ENCODE data around the gene NADK. TPM values are rescaled to one million over a fixed set of nuclear protein-coding genes. Genes with fewer than 3 reads are reported as not detected.

Gene NADK
- total RNA-seq, 1 experiment from 2014 or later: 107 TPM

GRCh38 chr1:1777583-1777899 is 729 bp downstream of the NADK start:
- no TSS peak for BruUV-seq (replicated peaks)
- peaks cover 29% of the 10 kb centered on the region for H3K36me3 Mint-ChIP-seq (ENCODE audit: insufficient read depth, unreplicated experiment)
- peaks cover 36% of the 10 kb centered on the region for H3K4me1 Mint-ChIP-seq (ENCODE audit: insufficient read depth, unreplicated experiment)
- no peaks in the 10 kb centered on the region for H3K9me3 Mint-ChIP-seq (ENCODE audit: unreplicated experiment)
- DNase-seq (ENCODE audit: unreplicated experiment): peak; percentile 61
- H3K4me3 Mint-ChIP-seq (ENCODE audit: unreplicated experiment): peak overlapping the region; percentile 82
- CTCF ChIA-PET: interaction anchor here (0.6 to 3.4 kb wide), 6 partner anchors 11 to 442 kb away, joined by 3 to 35 read pairs (median 4); no protein-coding TSS in a partner anchor
- no peaks in the 10 kb centered on the region for H3K27me3 Mint-ChIP-seq (ENCODE audit: insufficient read depth, unreplicated experiment)
- intact Hi-C loops (cut with micrococcal nuclease): loop anchor here (5.0 kb wide), 1 partner anchor 115 kb away; the partner anchor contains the start of gene GNB1
- peak overlapping the region; percentile 68 for H3K27ac Mint-ChIP-seq (ENCODE audit: low read depth, unreplicated experiment)
- POLR2A ChIA-PET: interaction anchor here (0.8 to 5.2 kb wide), 8 partner anchors 9 to 130 kb away, joined by 3 to 54 read pairs (median 4); partner anchors contain the start of gene CDK11A
- TF ChIP-seq, protein P1, sequence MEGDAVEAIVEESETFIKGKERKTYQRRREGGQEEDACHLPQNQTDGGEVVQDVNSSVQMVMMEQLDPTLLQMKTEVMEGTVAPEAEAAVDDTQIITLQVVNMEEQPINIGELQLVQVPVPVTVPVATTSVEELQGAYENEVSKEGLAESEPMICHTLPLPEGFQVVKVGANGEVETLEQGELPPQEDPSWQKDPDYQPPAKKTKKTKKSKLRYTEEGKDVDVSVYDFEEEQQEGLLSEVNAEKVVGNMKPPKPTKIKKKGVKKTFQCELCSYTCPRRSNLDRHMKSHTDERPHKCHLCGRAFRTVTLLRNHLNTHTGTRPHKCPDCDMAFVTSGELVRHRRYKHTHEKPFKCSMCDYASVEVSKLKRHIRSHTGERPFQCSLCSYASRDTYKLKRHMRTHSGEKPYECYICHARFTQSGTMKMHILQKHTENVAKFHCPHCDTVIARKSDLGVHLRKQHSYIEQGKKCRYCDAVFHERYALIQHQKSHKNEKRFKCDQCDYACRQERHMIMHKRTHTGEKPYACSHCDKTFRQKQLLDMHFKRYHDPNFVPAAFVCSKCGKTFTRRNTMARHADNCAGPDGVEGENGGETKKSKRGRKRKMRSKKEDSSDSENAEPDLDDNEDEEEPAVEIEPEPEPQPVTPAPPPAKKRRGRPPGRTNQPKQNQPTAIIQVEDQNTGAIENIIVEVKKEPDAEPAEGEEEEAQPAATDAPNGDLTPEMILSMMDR (IDR thresholded peaks at IDR 0.05; ENCODE audit: unreplicated experiment): no peak

GRCh38 chr1:1776672-1777582 is 1.3 kb downstream of the NADK start:
- peaks cover 36% of the 10 kb centered on the region for H3K4me1 Mint-ChIP-seq (ENCODE audit: insufficient read depth, unreplicated experiment)
- TF ChIP-seq, protein P1 (IDR thresholded peaks at IDR 0.05; ENCODE audit: unreplicated experiment): no peak
- H3K9me3 Mint-ChIP-seq (ENCODE audit: unreplicated experiment): no peaks in the 10 kb centered on the region
- intact Hi-C loops (cut with micrococcal nuclease): loop anchor here (5.0 kb wide), 1 partner anchor 115 kb away; the partner anchor contains the start of gene GNB1
- no peak for DNase-seq (ENCODE audit: unreplicated experiment)
- ChIA-PET POLR2A (interaction anchor here (0.8 to 5.2 kb wide), 8 partner anchors 8 to 131 kb away, joined by 3 to 54 read pairs (median 4); partner anchors contain the start of gene CDK11A), CTCF (interaction anchor here (0.6 to 3.4 kb wide), 7 partner anchors 11 to 442 kb away, joined by 3 to 35 read pairs (median 4); no protein-coding TSS in a partner anchor)
- H3K4me3 Mint-ChIP-seq (ENCODE audit: unreplicated experiment): peak overlapping the region; percentile 82
- no peaks in the 10 kb centered on the region for H3K27me3 Mint-ChIP-seq (ENCODE audit: insufficient read depth, unreplicated experiment)
- H3K36me3 Mint-ChIP-seq (ENCODE audit: insufficient read depth, unreplicated experiment): peaks cover 35% of the 10 kb centered on the region
- TSS peak; percentile 24 for BruUV-seq (replicated peaks)
- H3K27ac Mint-ChIP-seq (ENCODE audit: low read depth, unreplicated experiment): peak overlapping the region; percentile 68

- H3K27ac Mint-ChIP-seq (ENCODE audit: low read depth, unreplicated experiment): peak overlapping the region; percentile 9
- DNase-seq (ENCODE audit: unreplicated experiment): no peak
- intact Hi-C loops (cut with micrococcal nuclease): loop anchor here (5.0 kb wide), 1 partner anchor 117 kb away; the partner anchor contains the start of gene GNB1
- BruUV-seq (replicated peaks): no TSS peak
- H3K27me3 Mint-ChIP-seq (ENCODE audit: insufficient read depth, unreplicated experiment): no peaks in the 10 kb centered on the region
- TF ChIP-seq, protein P1 (IDR thresholded peaks at IDR 0.05; ENCODE audit: unreplicated experiment): no peak
- H3K36me3 Mint-ChIP-seq (ENCODE audit: insufficient read depth, unreplicated experiment): peaks cover 47% of the 10 kb centered on the region
- peak overlapping the region; percentile 82 for H3K4me3 Mint-ChIP-seq (ENCODE audit: unreplicated experiment)
- H3K9me3 Mint-ChIP-seq (ENCODE audit: unreplicated experiment): no peaks in the 10 kb centered on the region
- ChIA-PET POLR2A (interaction anchor here (4.9 to 5.2 kb wide), 2 partner anchors 10 to 132 kb away, joined by 42 to 54 read pairs; no protein-coding TSS in a partner anchor), CTCF (interaction anchor here (1.5 to 3.4 kb wide), 2 partner anchors 11 to 131 kb away, joined by 4 to 35 read pairs; no protein-coding TSS in a partner anchor)
- peaks cover 31% of the 10 kb centered on the region for H3K4me1 Mint-ChIP-seq (ENCODE audit: insufficient read depth, unreplicated experiment)
Observed at GRCh38 chr1:1775327-1776226, 2.7 kb downstream of the NADK start.

All from MCF 10A (cell line).